ENCODE measurements around the gene DHRS11.

GRCh38 chr17:36641331-36641876 lies 49.7 kb downstream of the DHRS11 start:
- TF ChIP-seq EP300 (IDR thresholded peaks at IDR 0.05; ENCODE audit: borderline replicate concordance): no peak
- no peak for TF ChIP-seq REST (IDR thresholded peaks at IDR 0.05; ENCODE audit: low read depth)
- TF ChIP-seq TAF1 (IDR thresholded peaks at IDR 0.05; ENCODE audit: low read depth): no peak
